Heart right ventricle (tissue), 16 donors: ENCODE data around the gene RAMP2. TPM values are rescaled to one million over a fixed set of nuclear protein-coding genes. Genes with fewer than 3 reads are reported as not detected.
"Not testable (repeated sequence)": the region's sequence is repeated elsewhere in the genome, so short reads cannot be mapped to it uniquely, and the experiment has no call there.

Source experiments
- ATAC-seq, 8 donors: fragments of 200-7000 bp; cut with Tn5 transposase; one replicate each; pipeline ENCODE4 v1.9.1; 2020; ENCODE audit warnings: mild to moderate bottlenecking in 8 of 8, moderate library complexity in 8 of 8, moderate number of reproducible peaks in 1 of 8
- DNase-seq, 2 donors: peaks; one replicate each; pipeline ENCODE4 v3.0.0-alpha.2; 2020
- H3K27ac ChIP-seq, 10 donors: fragments of 200-600 bp; sonication (generic) in 2 of 10; one replicate each; pipeline versions ENCODE4 v1.5.0 to v1.8.0; 2020 to 2022; ENCODE audit warnings: mild to moderate bottlenecking in 3 of 10
- H3K27me3 ChIP-seq, 7 donors: fragments of 200-600 bp; one replicate each; pipeline ENCODE4 v1.8.0; 2021 to 2022; ENCODE audit warnings: mild to moderate bottlenecking in 2 of 7
- H3K36me3 ChIP-seq, 9 donors: fragments of 200-600 bp; sonication (generic) in 1 of 9; one replicate each; pipeline versions ENCODE4 v1.5.0 to v1.8.0; 2020 to 2022; ENCODE audit warnings: mild to moderate bottlenecking in 2 of 9
- H3K4me1 ChIP-seq, 9 donors: fragments of 200-600 bp; sonication (generic) in 1 of 9; one replicate each; pipeline versions ENCODE4 v1.5.0 to v1.8.0; 2020 to 2022; ENCODE audit warnings: mild to moderate bottlenecking in 4 of 9
- H3K4me3 ChIP-seq, 10 donors: fragments of 200-600 bp; sonication (generic) in 2 of 10; one replicate each; pipeline versions ENCODE4 v1.5.0 to v1.8.0; 2020 to 2022; ENCODE audit warnings: mild to moderate bottlenecking in 7 of 10, moderate library complexity in 2 of 10
- H3K9me3 ChIP-seq, 11 donors: fragments of 200-600 bp in 10 of 11; sonication (generic) in 2 of 11; one replicate each; pipeline versions ENCODE4 v1.5.0 to v1.8.0; 2013 to 2022; ENCODE audit warnings: mild to moderate bottlenecking in 2 of 11, control low read depth in 1 of 11, moderate library complexity in 1 of 11
- CTCF ChIP-seq, 9 donors: fragments of 200-600 bp; sonication (generic) in 2 of 9; IDR thresholded peaks; one replicate each; pipeline versions ENCODE4 v1.5.0 to v1.8.0; 2021 to 2022; ENCODE audit warnings: antibody characterized with exemption in 9 of 9, mild to moderate bottlenecking in 5 of 9, moderate library complexity in 1 of 9
- WGBS, 2 donors: extraction: QIAGEN DNeasy Blood & Tissue Kit; methylation state at CpG; one replicate each; pipeline ENCODE4 v1.1.7; 2013; ENCODE audit warnings: inconsistent platforms in 1 of 2; 5-methylcytosine and 5-hydroxymethylcytosine counted together
- intact Hi-C, 10 donors: fragments of 100-400 bp; cut with DNase I; formaldehyde crosslinking; loops; one replicate each; pipeline versions ENCODE4 v1.11.1 to v1.14.2; 2022
- polyA plus RNA-seq, 2 donors: library from polyadenylated mRNA; stranded (reverse); fragments of 200-250 nt; gene quantifications; one replicate each; pipeline ENCODE4 v1.2.3, GENCODE V29; 2013
- total RNA-seq, 10 donors: library from RNA; stranded (reverse); fragmentation: NEBNext Ultra II Directional in 3 of 10; extraction: Animal tissue kit (Norgen Biotek cat#: 25700) in 3 of 10; gene quantifications; one replicate each; pipeline versions ENCODE4 v1.2.1 to v1.2.4, GENCODE V29; 2021 to 2023
- donor health status: Arrhythmogenic right ventricular cardiomyopathy.
- donor health status: ischemic (EF 13 %, LVEDD 7.1; RV severe dilation, severe dysfunction).
- donor health status: healthy with polysubstance abuse.
- donor health status: DM: no; HTN: yes; CAD: no.
- donor health status: DM: no; HTN: no; CAD: no.
- donor health status: ischemic (EF 25% LVEDD 6.9; RV normal size, moderate dysfunction).
- donor health status: ischemic (EF 25% LVEDD 5.7; RV mildly dilated, moderate dysfunction).
- donor health status: healthy.
- donor health status: DM: yes; HTN: yes; CAD: no.
- donor health status: Ischemic cardiomyopathy.
- donor health status: ischemic (EF 35%, LVEDD 5.7; RV mildly dilated, moderate dysfunction).
- donor health status: nonischemic (EF 11% LVEDD 7.7; RV severe dilation, severe dysfunction).
- donor health status: DM: yes; HTN: yes; CAD: no.
- donor health status: PGD.
- donor health status: ischemic (EF 29% LVEDD 5.4; RV normal size, mild dysfunction).
- donor health status: nonischemic (EF 23%, LVEDD 6.1; RV moderate dilation, normal function).

The RAMP2 gene
- total and polyA plus RNA-seq, 12 donors: 32.1 to 105 (median 40.1) TPM

- intact Hi-C loops: loop anchor here in 5 of 10 donors (10.0 kb wide), 3 partner anchors 100 to 210 kb away; partner anchors contain the start of gene BECN1 (in 2 of the 5)
- H3K27ac ChIP-seq: no peak overlapping the region
- DNase-seq (no peak), ATAC-seq (no peak)
- no peaks in the 10 kb centered on the region for H3K9me3 ChIP-seq
- H3K36me3 ChIP-seq: peaks cover 0 to 100% (median 83%) of the 10 kb centered on the region in 9 donors
- peaks cover 0 to 6% (median 0%) of the 10 kb centered on the region in 9 donors for H3K4me1 ChIP-seq
- TF ChIP-seq CTCF (IDR thresholded peaks at IDR 0.05): no peak
- WGBS, 2 donors: 98 to 99% methylated on average over 6 of the region's 6 CpGs
- H3K4me3 ChIP-seq: no peak overlapping the region
- H3K27me3 ChIP-seq: no peaks in the 10 kb centered on the region
Measured at GRCh38 chr17:42725143-42725542, 35.9 kb upstream of the RAMP2 start.

- Histone ChIP-seq H3K27me3 (no peaks in the 10 kb centered on the region), H3K4me1 (peaks cover 4 to 38% (median 30%) of the 10 kb centered on the region in 9 donors), H3K36me3 (peaks cover 0 to 27% (median 0%) of the 10 kb centered on the region in 9 donors), H3K27ac (no peak overlapping the region), H3K4me3 (no peak overlapping the region), H3K9me3 (no peaks in the 10 kb centered on the region)
- no peak for ATAC-seq
- WGBS, 2 donors: 89 to 93% methylated on average over 1 of the region's 1 CpG
- no peak for DNase-seq
- intact Hi-C loops: no loop called here
- no peak for TF ChIP-seq CTCF (IDR thresholded peaks at IDR 0.05)
Measured at GRCh38 chr17:42740699-42741098, 20.3 kb upstream of the RAMP2 start.

- H3K36me3 ChIP-seq: peaks cover 0 to 16% (median 0%) of the 10 kb centered on the region in 9 donors
- ATAC-seq, DNase-seq: not testable (repeated sequence)
Measured at GRCh38 chr17:42742916-42743315, 18.1 kb upstream of the RAMP2 start.

GRCh38 chr17:42743595-42744282 is 17.3 kb upstream of the RAMP2 start:
- intact Hi-C loops: loop anchor here in 2 of 10 donors (1.0 to 2.0 kb wide), 2 partner anchors 17 to 20 kb away; partner anchors contain the start of gene RAMP2 (in 1 of the 2)
- WGBS, 2 donors: 35 to 41% methylated on average over 10 of the region's 10 CpGs
- peaks cover 5 to 43% (median 36%) of the 10 kb centered on the region in 9 donors for H3K4me1 ChIP-seq
- ATAC-seq (peak in 2 of 8 donors; percentile 15 to 19), DNase-seq (no peak)
- peak overlapping the region; percentile 74 to 97 (median 94) for H3K27ac ChIP-seq
- TF ChIP-seq CTCF (IDR thresholded peaks at IDR 0.05): peak in 2 of 9 donors; percentile 20 to 33
- peaks cover 0 to 6% (median 0%) of the 10 kb centered on the region in 7 donors for H3K27me3 ChIP-seq
- peaks cover 0 to 16% (median 0%) of the 10 kb centered on the region in 9 donors for H3K36me3 ChIP-seq
- no peaks in the 10 kb centered on the region for H3K9me3 ChIP-seq
- H3K4me3 ChIP-seq: peak overlapping the region; percentile 56 to 90 (median 78)

More at GRCh38 chr17:42742916-42743315, 18.1 kb upstream of the RAMP2 start:
- WGBS, 2 donors: 93 to 96% methylated on average over 11 of the region's 11 CpGs
- peak overlapping the region in 2 of 10 donors; percentile 4 to 92 for H3K27ac ChIP-seq
- H3K27me3 ChIP-seq, H3K4me3 ChIP-seq, intact Hi-C loops, H3K9me3 ChIP-seq: not testable (repeated sequence)
- peaks cover 4 to 35% (median 29%) of the 10 kb centered on the region in 9 donors for H3K4me1 ChIP-seq
